MG63 (cell line): ENCODE results near the gene BRCA1. TPM values are rescaled to one million over a fixed set of nuclear protein-coding genes. Genes with fewer than 3 reads are reported as not detected.

Experiments
- DNase-seq: peaks from one replicate; pipeline ENCODE4 v3.0.0-alpha.2; 2020
- H3K27me3 ChIP-seq: fragments of 250-450 bp; sonication (Bioruptor Pico); 2 replicates; pipeline ENCODE4 v1.5.1; 2020; ENCODE audit warnings: mild to moderate bottlenecking, moderate library complexity
- H3K36me3 ChIP-seq: fragments of 250-450 bp; sonication (Bioruptor Pico); 2 replicates; pipeline ENCODE4 v1.5.1; 2020; ENCODE audit warnings: mild to moderate bottlenecking, moderate library complexity
- H3K4me3 ChIP-seq: fragments of 250-450 bp; sonication (Bioruptor Pico); 2 replicates; pipeline ENCODE4 v1.5.1; 2020; ENCODE audit warnings: mild to moderate bottlenecking, moderate library complexity
- H3K9me3 ChIP-seq: fragments of 250-450 bp; sonication (Bioruptor Pico); 2 replicates; pipeline ENCODE4 v1.5.1; 2020; ENCODE audit warnings: mild to moderate bottlenecking, moderate library complexity
- total RNA-seq: library from RNA; depleted of rRNA; stranded (reverse); fragments of >200 nt; shearing (Covaris generic); gene quantifications from 2 replicates; pipeline ENCODE4 v1.2.3, GENCODE V29; 2014; ENCODE audit warnings: low replicate concordance

The BRCA1 gene
- total RNA-seq, 1 experiment from 2014 or later, result 30.8 TPM

GRCh38 chr17:43042025-43042628, 83.0 kb downstream of the BRCA1 start:
- no peaks in the 10 kb centered on the region for H3K9me3 ChIP-seq
- no peak for DNase-seq

GRCh38 chr17:43040655-43041054, 84.5 kb downstream of the BRCA1 start:
- Histone ChIP-seq H3K27me3 (no peaks in the 10 kb centered on the region), H3K4me3 (no peak overlapping the region), H3K36me3 (peaks cover 29% of the 10 kb centered on the region), H3K9me3 (no peaks in the 10 kb centered on the region)
- no peak for DNase-seq

More at GRCh38 chr17:43042025-43042628, 83.0 kb downstream of the BRCA1 start:
- no peak overlapping the region for H3K4me3 ChIP-seq
- no peaks in the 10 kb centered on the region for H3K27me3 ChIP-seq
- peaks cover 36% of the 10 kb centered on the region for H3K36me3 ChIP-seq

GRCh38 chr17:43039646-43040045, 85.5 kb downstream of the BRCA1 start:
- Histone ChIP-seq H3K9me3 (no peaks in the 10 kb centered on the region), H3K27me3 (no peaks in the 10 kb centered on the region), H3K4me3 (no peak overlapping the region), H3K36me3 (peaks cover 21% of the 10 kb centered on the region)
- no peak for DNase-seq

- DNase-seq, result no peak
- Histone ChIP-seq H3K27me3 (no peaks in the 10 kb centered on the region), H3K4me3 (no peak overlapping the region), H3K36me3 (no peaks in the 10 kb centered on the region; the same call in 1 of the 2 replicates), H3K9me3 (no peaks in the 10 kb centered on the region)
Observed at GRCh38 chr17:43034894-43035293, 90.3 kb downstream of the BRCA1 start.

GRCh38 chr17:43033948-43034881, 90.9 kb downstream of the BRCA1 start:
- Histone ChIP-seq H3K36me3 (no peaks in the 10 kb centered on the region; the same call in 1 of the 2 replicates), H3K4me3 (no peak overlapping the region), H3K9me3 (no peaks in the 10 kb centered on the region), H3K27me3 (no peaks in the 10 kb centered on the region)
- DNase-seq, result no peak

GRCh38 chr17:43031666-43032065, 93.5 kb downstream of the BRCA1 start:
- Histone ChIP-seq H3K4me3 (no peak overlapping the region), H3K36me3 (no peaks in the 10 kb centered on the region), H3K27me3 (no peaks in the 10 kb centered on the region), H3K9me3 (no peaks in the 10 kb centered on the region)
- DNase-seq, result no peak

- no peaks in the 10 kb centered on the region for H3K9me3 ChIP-seq
- H3K4me3 ChIP-seq, result no peak overlapping the region
- H3K36me3 ChIP-seq, result no peaks in the 10 kb centered on the region
- no peaks in the 10 kb centered on the region for H3K27me3 ChIP-seq
- DNase-seq, result no peak
Observed at GRCh38 chr17:43030137-43030767, 94.9 kb downstream of the BRCA1 start.

GRCh38 chr17:43028221-43028861, 96.8 kb downstream of the BRCA1 start:
- no peaks in the 10 kb centered on the region for H3K9me3 ChIP-seq
- no peak overlapping the region for H3K4me3 ChIP-seq
- H3K36me3 ChIP-seq, result no peaks in the 10 kb centered on the region

GRCh38 chr17:43027091-43028032, 97.8 kb downstream of the BRCA1 start:
- Histone ChIP-seq H3K4me3 (no peak overlapping the region), H3K9me3 (no peaks in the 10 kb centered on the region), H3K27me3 (no peaks in the 10 kb centered on the region), H3K36me3 (no peaks in the 10 kb centered on the region)
- no peak for DNase-seq

More at GRCh38 chr17:43028221-43028861, 96.8 kb downstream of the BRCA1 start:
- DNase-seq, result no peak
- H3K27me3 ChIP-seq, result no peaks in the 10 kb centered on the region

- DNase-seq, result no peak
- Histone ChIP-seq H3K9me3 (no peaks in the 10 kb centered on the region), H3K4me3 (no peak overlapping the region), H3K36me3 (no peaks in the 10 kb centered on the region), H3K27me3 (no peaks in the 10 kb centered on the region)
Observed at GRCh38 chr17:43026595-43026994, 98.6 kb downstream of the BRCA1 start.

GRCh38 chr17:43025766-43026537, 99.2 kb downstream of the BRCA1 start:
- H3K36me3 ChIP-seq, result no peaks in the 10 kb centered on the region; the same call in 1 of the 2 replicates
- H3K9me3 ChIP-seq, result no peaks in the 10 kb centered on the region
- no peak overlapping the region for H3K4me3 ChIP-seq
- DNase-seq, result no peak
- no peaks in the 10 kb centered on the region for H3K27me3 ChIP-seq

GRCh38 chr17:43025290-43025657, 99.9 kb downstream of the BRCA1 start:
- Histone ChIP-seq H3K9me3 (no peaks in the 10 kb centered on the region), H3K27me3 (no peaks in the 10 kb centered on the region), H3K36me3 (peaks cover 4% of the 10 kb centered on the region), H3K4me3 (no peak overlapping the region)
- no peak for DNase-seq

- peaks cover 9% of the 10 kb centered on the region for H3K36me3 ChIP-seq
- H3K4me3 ChIP-seq, result no peak within 1 kb of the TSS
- no peaks in the 10 kb centered on the region for H3K9me3 ChIP-seq
- H3K27me3 ChIP-seq, result no peaks in the 10 kb centered on the region
- peak; percentile 51 for DNase-seq
Observed at GRCh38 chr17:43024407-43025289, 100.5 kb downstream of the BRCA1 start, which contains the start of gene RND2. Gene RND2 (plus strand): TSS chr17:43025231. CDS start chr17:43025348, 117 bp downstream.

GRCh38 chr17:43021741-43022512, 103.2 kb downstream of the BRCA1 start, which contains the start of gene VAT1:
Gene VAT1 (minus strand): TSS chr17:43022385. CDS start chr17:43022322, 63 bp downstream.
- peak; percentile 88 for DNase-seq
- peak within 1 kb of the TSS; percentile 95 for H3K4me3 ChIP-seq
- H3K9me3 ChIP-seq, result no peaks in the 10 kb centered on the region
- H3K27me3 ChIP-seq, result no peaks in the 10 kb centered on the region
- peaks cover 32% of the 10 kb centered on the region for H3K36me3 ChIP-seq
